Mammary epithelial cell (primary cell): Measurements from ENCODE around the gene CEP78.

Source experiments
- CTCF ChIP-seq, 2 donors: IDR thresholded peaks in 1 of 2; conservative IDR thresholded peaks in 1 of 2; 2 replicates each; pipeline ENCODE4 v1.5.1; 2011 to 2012; ENCODE audit warnings: inconsistent platforms in 2 of 2, low read length in 2 of 2, mild to moderate bottlenecking in 2 of 2, control low read depth in 1 of 2, low read depth in 1 of 2; ENCODE audit not compliant: insufficient read depth in 1 of 2; ENCODE audit errors: extremely low read depth in 1 of 2
- EZH2 ChIP-seq: IDR thresholded peaks from 2 replicates; pipeline ENCODE4 v1.6.1; 2012; ENCODE audit warnings: low read length, inconsistent platforms, borderline replicate concordance

- TF ChIP-seq CTCF (conservative IDR thresholded peaks at IDR 0.05 in 1 of 2, IDR thresholded peaks at IDR 0.05 in 1 of 2; ENCODE audit: extremely low read depth in 1 of 2, insufficient read depth in 1 of 2, low read depth in 1 of 2, low read length in 2 of 2), result no peak
- TF ChIP-seq EZH2, result no peak
These were observed 28.6 kb upstream of the CEP78 start for GRCh38 chr9:78207319-78207718.
